Lower lobe of right lung (tissue), 2 donors: Measurements from ENCODE around the gene RASA3. TPM values are rescaled to one million over a fixed set of nuclear protein-coding genes. Genes with fewer than 3 reads are reported as not detected.

ENCODE experiments used
- ATAC-seq, 2 donors: fragments of 200-7000 bp; cut with Tn5 transposase; one replicate each; pipeline ENCODE4 v1.9.1; 2020 to 2022; ENCODE audit warnings: mild to moderate bottlenecking in 2 of 2, moderate library complexity in 2 of 2
- DNase-seq: peaks from one replicate; pipeline ENCODE4 v3.0.0-alpha.2; 2020
- H3K27ac ChIP-seq: fragments of 200-600 bp; one replicate; pipeline ENCODE4 v1.8.0; 2022
- H3K27me3 ChIP-seq: fragments of 200-600 bp; one replicate; pipeline ENCODE4 v1.8.0; 2022; ENCODE audit warnings: low read depth
- H3K36me3 ChIP-seq: fragments of 200-600 bp; one replicate; pipeline ENCODE4 v1.8.0; 2022; ENCODE audit warnings: mild to moderate bottlenecking
- H3K4me1 ChIP-seq: fragments of 200-600 bp; one replicate; pipeline ENCODE4 v1.8.0; 2022
- H3K4me3 ChIP-seq: fragments of 200-600 bp; one replicate; pipeline ENCODE4 v1.8.0; 2022; ENCODE audit warnings: mild to moderate bottlenecking
- H3K9me3 ChIP-seq: fragments of 200-600 bp; one replicate; pipeline ENCODE4 v1.8.0; 2022
- intact Hi-C: fragments of 100-400 bp; cut with DNase I; formaldehyde crosslinking; loops from one replicate; pipeline ENCODE4 v1.11.0; 2022
- total RNA-seq: library from RNA; stranded (reverse); fragmentation: NEBNext Ultra II Directional; extraction: Animal tissue kit (Norgen Biotek cat#: 25700); gene quantifications from one replicate; pipeline ENCODE4 v1.2.1, GENCODE V29; 2021
- TF ChIP-seq, protein P1 (sequence below): fragments of 200-600 bp; IDR thresholded peaks from one replicate; pipeline ENCODE4 v1.8.0; 2022; ENCODE audit warnings: antibody characterized with exemption, mild to moderate bottlenecking
- donor health status: DM: no; HTN: yes; CAD: no; lungs with severe emphysema.

RASA3 gene
- total RNA-seq, 1 donor from 2014 or later: 19.1 TPM

DNA sequence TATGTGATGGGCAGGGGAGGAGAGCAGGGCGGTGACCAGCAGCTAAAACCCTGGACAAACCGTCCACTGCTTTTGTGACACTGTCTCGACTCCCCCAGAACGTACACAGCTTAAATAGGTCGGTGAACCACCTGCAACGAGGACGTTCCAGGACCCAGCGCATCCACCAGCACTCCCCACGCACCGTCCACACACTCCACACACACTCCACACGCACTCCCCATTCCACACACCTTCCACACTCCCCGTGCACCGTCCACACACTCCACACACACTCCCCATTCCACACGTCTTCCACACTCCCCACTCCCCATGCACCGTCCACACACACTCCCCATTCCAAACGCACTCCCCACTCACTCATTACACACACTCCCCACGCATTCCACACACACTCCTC lies 120.3 kb downstream of the RASA3 start:
- H3K4me1 ChIP-seq: no peaks in the 10 kb centered on the region
- TF ChIP-seq, protein P1, sequence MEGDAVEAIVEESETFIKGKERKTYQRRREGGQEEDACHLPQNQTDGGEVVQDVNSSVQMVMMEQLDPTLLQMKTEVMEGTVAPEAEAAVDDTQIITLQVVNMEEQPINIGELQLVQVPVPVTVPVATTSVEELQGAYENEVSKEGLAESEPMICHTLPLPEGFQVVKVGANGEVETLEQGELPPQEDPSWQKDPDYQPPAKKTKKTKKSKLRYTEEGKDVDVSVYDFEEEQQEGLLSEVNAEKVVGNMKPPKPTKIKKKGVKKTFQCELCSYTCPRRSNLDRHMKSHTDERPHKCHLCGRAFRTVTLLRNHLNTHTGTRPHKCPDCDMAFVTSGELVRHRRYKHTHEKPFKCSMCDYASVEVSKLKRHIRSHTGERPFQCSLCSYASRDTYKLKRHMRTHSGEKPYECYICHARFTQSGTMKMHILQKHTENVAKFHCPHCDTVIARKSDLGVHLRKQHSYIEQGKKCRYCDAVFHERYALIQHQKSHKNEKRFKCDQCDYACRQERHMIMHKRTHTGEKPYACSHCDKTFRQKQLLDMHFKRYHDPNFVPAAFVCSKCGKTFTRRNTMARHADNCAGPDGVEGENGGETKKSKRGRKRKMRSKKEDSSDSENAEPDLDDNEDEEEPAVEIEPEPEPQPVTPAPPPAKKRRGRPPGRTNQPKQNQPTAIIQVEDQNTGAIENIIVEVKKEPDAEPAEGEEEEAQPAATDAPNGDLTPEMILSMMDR: no peak
- no peak overlapping the region for H3K4me3 ChIP-seq
- H3K27ac ChIP-seq: no peak overlapping the region
- peaks cover 66% of the 10 kb centered on the region for H3K36me3 ChIP-seq
- no peak for ATAC-seq
- intact Hi-C loops: no loop called here
- DNase-seq: peak; percentile 32
- H3K9me3 ChIP-seq: no peaks in the 10 kb centered on the region
- H3K27me3 ChIP-seq: no peaks in the 10 kb centered on the region

DNA sequence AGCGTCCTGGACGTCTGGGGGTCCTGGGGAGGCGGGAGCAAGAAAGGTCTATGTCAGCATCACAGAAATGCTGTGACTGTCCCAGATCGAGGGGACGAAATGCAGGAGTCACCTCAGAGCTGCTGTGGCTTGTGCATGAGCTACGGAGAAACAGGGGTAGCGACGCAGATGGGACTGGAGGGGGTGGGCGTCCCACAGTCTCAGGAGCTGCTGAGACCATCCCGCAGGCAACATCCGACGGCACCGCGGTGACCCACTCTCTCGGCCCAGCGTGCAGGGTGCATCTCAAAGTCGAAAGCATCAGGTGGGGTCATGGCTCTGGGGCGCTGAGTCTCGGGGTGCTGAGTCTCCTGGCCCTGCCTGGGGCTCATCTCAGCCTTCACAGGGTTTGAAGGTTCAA lies 121.2 kb downstream of the RASA3 start:
- intact Hi-C loops: no loop called here
- ATAC-seq (no peak), DNase-seq (peak; percentile 39)
- Histone ChIP-seq H3K27ac (no peak overlapping the region), H3K36me3 (peaks cover 57% of the 10 kb centered on the region), H3K9me3 (no peaks in the 10 kb centered on the region), H3K27me3 (no peaks in the 10 kb centered on the region), H3K4me3 (no peak overlapping the region), H3K4me1 (no peaks in the 10 kb centered on the region)
- TF ChIP-seq, protein P1: no peak

DNA sequence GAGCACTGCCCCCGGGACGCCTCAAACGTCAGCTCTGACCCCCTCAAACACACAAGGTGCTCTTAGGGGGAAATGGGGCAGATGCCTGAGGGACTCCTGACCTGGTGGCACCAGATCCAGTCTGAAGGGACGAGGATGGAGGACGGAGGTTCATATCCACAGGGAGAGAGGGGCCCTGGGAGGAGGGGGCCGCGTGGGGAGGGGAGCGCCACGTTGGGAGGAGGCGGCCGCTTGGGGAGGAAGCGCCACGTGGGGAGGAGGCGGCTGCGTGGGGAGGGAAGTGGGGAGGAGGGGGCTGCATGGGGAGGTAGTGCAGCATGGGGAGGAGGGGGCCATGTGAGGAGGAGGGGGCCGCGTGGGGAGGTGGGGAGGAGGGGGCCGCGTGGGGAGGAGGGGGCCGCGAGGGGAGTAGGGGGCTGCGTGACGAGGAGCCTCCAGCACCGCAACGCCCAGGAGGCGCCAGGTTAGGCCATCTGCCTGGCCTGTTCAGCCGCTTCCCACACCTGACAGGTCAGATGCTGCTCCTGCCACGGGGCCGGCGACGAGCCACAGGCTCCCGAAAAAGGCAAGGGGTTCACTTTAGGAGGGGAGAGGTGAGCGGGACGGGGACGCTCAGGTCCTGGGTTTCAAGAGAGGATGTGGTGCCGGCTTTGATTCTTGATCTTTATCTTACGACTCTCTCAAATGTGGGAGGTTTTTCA lies 121.9 kb downstream of the RASA3 start:
- Histone ChIP-seq H3K4me3 (no peak overlapping the region), H3K9me3 (no peaks in the 10 kb centered on the region), H3K27me3 (no peaks in the 10 kb centered on the region), H3K4me1 (no peaks in the 10 kb centered on the region), H3K36me3 (peaks cover 51% of the 10 kb centered on the region), H3K27ac (no peak overlapping the region)
- intact Hi-C loops: no loop called here
- DNase-seq: peak; percentile 42
- TF ChIP-seq, protein P1: no peak
- ATAC-seq: no peak

DNA sequence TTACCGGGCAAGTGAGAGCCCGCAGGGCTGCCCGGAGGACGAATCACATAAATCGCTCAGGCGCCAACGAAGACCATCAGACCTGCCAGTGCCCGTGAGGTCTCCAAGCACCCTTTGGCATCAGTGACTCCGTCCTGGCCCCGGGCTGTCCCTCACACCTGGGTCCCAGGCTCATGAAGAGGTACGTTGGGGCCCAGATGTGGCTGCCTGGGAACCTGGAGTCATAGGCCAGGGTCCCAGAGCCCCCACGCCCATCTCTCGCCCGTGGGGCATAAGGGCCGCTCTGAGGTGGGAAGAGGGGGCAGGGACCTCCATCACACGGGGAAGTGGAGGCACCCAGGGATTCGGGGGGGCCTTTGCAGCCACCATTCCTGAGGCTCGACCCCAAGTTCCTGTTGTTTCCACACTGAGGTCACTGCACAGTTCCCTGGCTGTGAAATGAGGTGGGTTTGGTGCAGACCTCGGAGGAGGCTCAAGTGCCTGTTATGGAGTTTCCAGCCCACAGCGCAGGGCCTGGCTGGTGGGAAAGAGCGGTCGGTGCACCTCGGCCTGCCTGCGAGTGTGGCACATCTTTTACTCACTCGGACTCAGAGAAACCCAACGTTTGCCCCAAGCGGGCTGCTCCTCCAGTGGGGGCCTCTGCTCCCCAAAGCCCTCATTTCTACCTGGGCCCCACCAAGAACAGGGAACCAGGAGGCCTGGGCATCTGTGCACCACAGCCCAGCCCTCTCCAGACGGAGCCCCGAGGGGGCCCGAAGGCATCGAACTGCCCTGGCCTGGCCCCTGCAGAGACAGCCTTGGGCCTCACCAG lies 122.6 kb downstream of the RASA3 start:
- TF ChIP-seq, protein P1: no peak
- Histone ChIP-seq H3K9me3 (no peaks in the 10 kb centered on the region), H3K4me1 (no peaks in the 10 kb centered on the region), H3K4me3 (no peak overlapping the region), H3K36me3 (peaks cover 43% of the 10 kb centered on the region), H3K27ac (no peak overlapping the region), H3K27me3 (no peaks in the 10 kb centered on the region)
- ATAC-seq (no peak), DNase-seq (peak; percentile 32)
- intact Hi-C loops: no loop called here

DNA sequence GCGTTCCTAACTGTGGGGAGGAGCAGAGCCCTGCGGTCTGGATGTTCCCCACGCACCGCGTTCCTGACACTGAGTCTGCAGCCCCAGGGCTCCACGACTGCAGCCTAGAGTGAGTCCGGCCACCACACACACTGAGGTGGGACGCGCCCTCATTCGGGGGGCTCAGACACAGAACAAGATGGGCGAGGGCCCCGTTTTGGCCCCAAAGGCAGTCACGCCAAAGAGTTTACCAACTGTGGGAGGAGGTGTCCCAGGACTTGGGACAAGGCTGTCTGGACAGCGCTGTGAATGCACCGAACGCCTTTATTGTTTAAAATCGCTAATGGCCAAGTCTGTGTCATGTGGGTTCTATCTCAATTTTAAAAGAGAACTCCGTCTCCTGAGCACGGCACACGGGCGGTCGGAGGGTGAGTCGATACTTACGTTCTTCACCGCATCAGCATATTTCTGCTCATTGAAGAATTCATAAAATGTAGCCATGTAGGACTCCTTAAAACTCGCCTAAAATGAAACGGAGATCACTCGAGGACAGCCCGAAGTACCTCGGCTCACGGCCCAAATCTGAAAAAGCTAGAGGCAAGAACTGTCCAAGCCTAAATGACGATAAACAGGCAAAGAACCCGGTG lies 123.3 kb downstream of the RASA3 start:
- intact Hi-C loops: no loop called here
- H3K27me3 ChIP-seq: no peaks in the 10 kb centered on the region
- TF ChIP-seq, protein P1: no peak
- no peaks in the 10 kb centered on the region for H3K4me1 ChIP-seq
- ATAC-seq (no peak), DNase-seq (no peak)
- H3K4me3 ChIP-seq: no peak overlapping the region
- no peak overlapping the region for H3K27ac ChIP-seq
- H3K36me3 ChIP-seq: peaks cover 36% of the 10 kb centered on the region
- H3K9me3 ChIP-seq: no peaks in the 10 kb centered on the region
